ENCODE data around the gene SNTB2. TPM values are rescaled to one million over a fixed set of nuclear protein-coding genes. Genes with fewer than 3 reads are reported as not detected.

Gene SNTB2
- total and polyA plus RNA-seq, 2 donors (not counting 3 experiments of a cell fraction or from before 2014, with no cell fraction given): 24.9 to 73.7 TPM

- no peaks in the 10 kb centered on the region for H3K4me1 ChIP-seq (ENCODE audit: control insufficient read depth, extremely low read depth, insufficient read depth, low read length)
- peaks cover 31% of the 10 kb centered on the region for H3K79me2 ChIP-seq (ENCODE audit: control insufficient read depth, insufficient read depth, low read length)
- no peak overlapping the region for H3K4me2 ChIP-seq (ENCODE audit: insufficient read depth, low read length)
- H2AFZ ChIP-seq (ENCODE audit: low read depth, low read length): no peak overlapping the region
- no peak for DNase-seq (ENCODE audit: low read depth, low spot score)
- ChIA-PET CTCF (no interaction called here), POLR2A (no interaction called here)
- H3K9ac ChIP-seq (replicated peaks; ENCODE audit: extremely low read depth, insufficient read depth, low read length): no peak overlapping the region
- intact Hi-C loops (cut with micrococcal nuclease): no loop called here
- BruUV-seq (replicated peaks): no TSS peak
- dilution Hi-C loops (cut with MboI; ENCODE audit: extremely low pct_ligation_motif_present, low sequenced_read_pairs): no loop called here
- FAIRE-seq: no peak
- H3K36me3 ChIP-seq (ENCODE audit: control insufficient read depth in 2 of 2, extremely low read depth in 1 of 2, insufficient read depth in 2 of 2, low read length in 2 of 2): peaks cover 30 to 65% of the 10 kb centered on the region in 2 experiments
- no peaks in the 10 kb centered on the region for H4K20me1 ChIP-seq (replicated peaks; ENCODE audit: control insufficient read depth, extremely low read depth, insufficient read depth, low read length)
- no peak overlapping the region for H3K27ac ChIP-seq (ENCODE audit: insufficient read depth, low read depth, low read length)
- H3K4me3 ChIP-seq (replicated peaks in 1 of 3; ENCODE audit: insufficient read depth in 1 of 3, low read depth in 1 of 3, low read length in 3 of 3): no peak overlapping the region
- H3K27me3 ChIP-seq (ENCODE audit: control insufficient read depth in 2 of 2, insufficient read depth in 2 of 2, low read length in 2 of 2): no peaks in the 10 kb centered on the region
- no peaks in the 10 kb centered on the region for H3K9me1 ChIP-seq (replicated peaks; ENCODE audit: control insufficient read depth, extremely low read depth, insufficient read depth, low read length)
- no peaks in the 10 kb centered on the region for H3K9me3 ChIP-seq (replicated peaks; ENCODE audit: control insufficient read depth, insufficient read depth, low read length)
- TF ChIP-seq FOS (IDR thresholded peaks at IDR 0.05; ENCODE audit: borderline replicate concordance, insufficient read depth, low read length) (no peak), MYC (IDR thresholded peaks at IDR 0.05; ENCODE audit: low read depth, low read length) (no peak), POLR2AphosphoS5 (IDR thresholded peaks at IDR 0.05; ENCODE audit: insufficient read depth, low read depth, low read length) (no peak), JUN (IDR thresholded peaks at IDR 0.05; ENCODE audit: borderline replicate concordance, insufficient read depth, insufficient read length, low read depth) (no peak), POLR2A (IDR thresholded peaks at IDR 0.05; ENCODE audit: low read depth, low read length) (no peak), EZH2 (IDR thresholded peaks at IDR 0.05; ENCODE audit: borderline replicate concordance, low read depth, low read length, severe bottlenecking) (no peak), CTCF (IDR thresholded peaks at IDR 0.05; ENCODE audit: extremely low read depth in 1 of 2, insufficient read depth in 1 of 2, low read depth in 1 of 2, low read length in 2 of 2) (no peak), GATA2 (IDR thresholded peaks at IDR 0.05; ENCODE audit: insufficient read depth, insufficient read length, low read depth, low read length) (no peak), MAX (IDR thresholded peaks at IDR 0.05; ENCODE audit: insufficient read depth, insufficient read length) (no peak)
Observed at GRCh38 chr16:69318177-69318910, 131.4 kb downstream of the SNTB2 start.

Measured in endothelial cell of umbilical vein (primary cell).